Astrocyte (in vitro differentiated cells and primary cell): ENCODE measurements around the gene B4GALT3.

Experiments
- CTCF ChIP-seq: IDR thresholded peaks from 2 replicates; pipeline ENCODE4 v1.5.1; 2011; ENCODE audit warnings: low read depth, mild to moderate bottlenecking, inconsistent platforms, low read length, moderate library complexity; ENCODE audit not compliant: insufficient read depth
- EZH2 ChIP-seq: IDR thresholded peaks from 2 replicates; pipeline ENCODE4 v1.6.1; 2012; ENCODE audit warnings: mild to moderate bottlenecking, low read length, inconsistent platforms; ENCODE audit not compliant: insufficient read depth

- TF ChIP-seq CTCF = no peak
- TF ChIP-seq EZH2 = no peak
Measured at GRCh38 chr1:161195171-161195570, 17.9 kb upstream of the B4GALT3 start.
